Activated T-helper 1 cell treated with Interleukin-2 at 50 U/mL for 16 hours (primary cell): ENCODE results near the gene UACA.
"Not testable (repeated sequence)": the region's sequence is repeated elsewhere in the genome, so short reads cannot be mapped to it uniquely, and the experiment has no call there.

Experiments
- DNase-seq: peaks from one replicate; pipeline ENCODE4 v3.0.0-alpha.2; 2020; ENCODE audit warnings: low read depth

Gene UACA

GRCh38 chr15:70664494-70664893, 98.9 kb downstream of the UACA start:
- no peak for DNase-seq

DNA sequence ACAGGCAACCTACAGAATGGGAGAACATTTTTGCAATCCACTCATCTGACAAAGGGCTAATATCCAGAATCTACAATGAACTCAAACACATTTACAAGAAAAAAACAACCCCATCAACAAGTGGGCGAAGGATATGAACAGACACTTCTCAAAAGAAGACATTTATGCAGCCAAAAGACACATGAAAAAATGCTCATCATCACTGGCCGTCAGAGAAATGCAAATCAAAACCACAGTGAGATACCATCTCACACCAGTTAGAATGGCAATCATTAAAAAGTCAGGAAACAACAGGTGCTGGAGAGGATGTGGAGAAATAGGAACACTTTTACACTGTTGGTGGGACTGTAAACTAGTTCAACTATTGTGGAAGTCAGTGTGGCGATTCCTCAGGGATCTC, 100.3 kb downstream of the UACA start:
- DNase-seq = not testable (repeated sequence)

GRCh38 chr15:70659662-70660061, 103.7 kb downstream of the UACA start:
- DNase-seq = no peak

DNA sequence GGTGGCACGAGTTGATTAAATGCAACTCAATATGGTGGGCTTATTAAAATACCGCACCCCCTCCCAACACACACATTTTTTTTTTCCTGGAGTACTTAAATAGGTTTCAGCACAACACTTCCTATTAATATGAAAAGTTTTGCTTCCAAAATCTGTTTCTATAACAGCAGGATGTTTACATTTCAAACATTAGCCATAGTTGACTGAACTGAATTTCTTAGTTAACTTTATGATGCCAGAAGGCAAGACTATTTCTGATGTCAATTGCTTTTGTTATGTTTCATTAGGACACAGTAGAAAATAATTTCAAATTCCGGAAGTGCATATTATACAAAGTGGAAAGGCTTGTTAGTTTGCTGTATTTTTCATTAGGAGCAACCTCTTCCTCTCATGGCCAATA, 104.7 kb downstream of the UACA start:
- no peak for DNase-seq

DNA sequence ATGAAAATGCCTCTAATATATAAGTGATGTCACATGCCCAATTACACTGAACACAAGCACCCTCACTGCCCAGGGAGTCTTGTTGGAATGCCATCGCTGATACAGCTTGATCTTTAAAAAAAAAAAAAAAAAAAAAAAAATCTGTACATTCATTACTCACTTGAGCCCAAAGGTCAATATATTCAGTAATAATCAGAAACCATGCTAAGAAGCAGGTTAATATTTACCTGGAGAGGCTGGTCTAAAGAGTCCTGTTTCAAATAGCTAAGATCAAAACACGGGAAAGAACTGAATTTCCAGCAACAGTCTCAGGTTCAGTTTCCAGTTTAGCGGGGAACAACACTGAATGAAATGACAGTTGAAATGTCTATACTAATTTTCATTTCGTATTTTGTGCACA, 109.9 kb downstream of the UACA start:
- DNase-seq = no peak

- DNase-seq = no peak
Observed at GRCh38 chr15:70652341-70652740, 111.0 kb downstream of the UACA start.

DNA sequence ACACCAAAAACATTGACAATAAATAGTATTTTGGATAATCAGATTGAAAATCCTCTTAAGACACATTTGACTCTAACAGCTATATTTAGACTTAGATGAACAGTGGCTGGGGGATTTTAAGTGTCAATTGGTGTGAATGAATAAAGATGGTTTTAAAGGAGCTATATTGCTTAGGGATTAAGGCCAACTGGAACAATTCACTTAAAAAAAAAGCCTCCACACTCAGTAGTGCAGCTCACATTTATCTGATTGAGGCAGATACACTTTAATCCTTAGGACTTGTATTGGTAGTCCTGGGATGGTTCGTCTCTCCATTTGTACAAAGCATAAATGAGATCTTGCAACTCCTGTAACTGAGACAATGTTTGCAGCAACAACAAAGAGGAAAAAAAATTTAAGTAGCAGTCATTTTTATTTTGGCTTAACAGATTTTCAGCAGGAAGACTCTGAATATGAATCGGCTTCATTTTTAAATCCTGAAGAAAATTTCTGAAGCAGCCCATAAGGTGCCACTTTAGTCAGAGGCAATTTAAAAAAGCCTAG, 112.0 kb downstream of the UACA start:
- DNase-seq = no peak

DNA sequence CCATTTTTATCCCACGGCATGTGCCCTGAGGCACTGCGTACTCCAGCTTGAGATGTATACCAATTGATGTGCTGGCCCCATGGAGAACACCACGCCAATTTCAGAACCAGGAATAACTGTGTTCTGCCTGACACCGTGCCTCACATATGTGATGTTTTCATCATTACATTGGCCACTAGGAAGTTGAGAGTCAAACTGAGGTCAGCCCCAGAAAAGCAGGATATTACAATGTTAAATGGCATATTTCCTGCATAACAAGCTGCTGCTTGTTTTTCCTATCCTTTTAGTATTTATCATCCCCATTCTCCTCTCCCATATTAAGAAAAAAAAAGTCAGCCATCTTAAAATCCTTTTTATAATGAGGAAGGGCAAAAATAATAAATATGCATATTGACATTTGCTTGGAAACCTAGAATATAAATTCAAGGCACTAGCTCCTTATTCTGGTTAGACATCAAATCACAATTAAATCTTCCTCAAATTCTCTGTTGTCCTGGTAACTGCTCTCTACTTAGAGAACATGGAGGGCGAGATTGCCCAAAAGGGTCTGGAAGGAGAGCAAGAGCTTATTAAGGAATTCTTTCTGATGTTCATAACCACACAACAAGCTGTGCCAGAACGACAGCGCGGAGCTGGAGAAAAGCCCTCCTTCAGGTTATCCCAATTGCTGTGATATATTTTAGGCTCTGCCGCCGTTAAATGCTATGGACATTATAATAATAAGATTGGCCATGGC, 112.6 kb downstream of the UACA start:
- no peak for DNase-seq

GRCh38 chr15:70647396-70647795, 116.0 kb downstream of the UACA start:
- DNase-seq = no peak

DNA sequence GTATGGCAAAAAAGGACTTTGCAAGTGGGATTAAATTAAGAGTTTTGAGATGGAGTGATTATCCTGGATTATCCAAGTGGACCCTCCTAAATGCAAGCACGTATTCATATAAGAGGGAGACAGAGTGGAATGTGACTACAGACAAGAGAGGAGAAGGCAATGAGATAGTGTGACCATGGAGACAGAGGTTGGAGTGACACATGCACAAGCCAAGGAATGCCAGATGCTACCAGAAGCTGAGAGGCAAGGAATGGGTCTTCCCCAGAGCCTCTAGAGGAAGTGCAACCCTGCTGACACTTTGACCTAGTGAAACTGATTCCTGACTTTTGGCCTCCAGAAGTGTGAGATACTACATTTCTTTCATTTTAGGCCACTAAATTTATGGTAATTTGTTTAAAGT, 117.2 kb downstream of the UACA start:
- DNase-seq = no peak

- DNase-seq = no peak
Observed at GRCh38 chr15:70643783-70644125, 119.6 kb downstream of the UACA start.

DNA sequence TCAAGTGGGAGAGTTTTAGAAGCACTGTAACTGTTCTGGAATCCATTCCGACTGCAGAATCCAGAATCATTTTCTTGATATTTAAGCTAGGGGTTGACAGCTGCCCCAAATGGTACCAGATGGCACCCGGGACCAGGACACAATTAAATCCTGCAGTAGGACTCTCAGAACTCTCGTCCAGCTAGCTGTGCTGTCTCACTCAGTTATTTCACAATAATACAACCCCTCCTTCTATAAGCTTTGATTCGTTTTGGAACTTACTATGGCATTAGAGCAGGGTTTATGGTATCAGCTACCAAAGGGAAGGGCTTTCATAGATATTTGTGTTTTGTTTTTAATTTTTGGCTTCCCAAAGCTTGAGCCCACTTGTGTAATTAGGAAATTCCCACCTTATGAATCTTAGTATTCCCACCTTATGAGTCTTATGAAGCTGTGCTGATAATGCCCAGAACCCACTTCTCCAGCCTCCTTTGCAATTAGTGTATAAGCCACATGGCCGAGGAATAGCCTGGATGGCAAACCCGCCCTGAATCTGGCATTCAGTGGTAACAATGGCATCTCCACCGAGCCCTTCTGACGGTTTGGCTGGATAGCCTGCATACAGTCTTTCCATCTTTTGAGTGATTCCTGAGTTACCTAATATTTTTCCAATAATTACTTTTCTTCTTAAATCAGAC, 120.1 kb downstream of the UACA start:
- no peak for DNase-seq

DNA sequence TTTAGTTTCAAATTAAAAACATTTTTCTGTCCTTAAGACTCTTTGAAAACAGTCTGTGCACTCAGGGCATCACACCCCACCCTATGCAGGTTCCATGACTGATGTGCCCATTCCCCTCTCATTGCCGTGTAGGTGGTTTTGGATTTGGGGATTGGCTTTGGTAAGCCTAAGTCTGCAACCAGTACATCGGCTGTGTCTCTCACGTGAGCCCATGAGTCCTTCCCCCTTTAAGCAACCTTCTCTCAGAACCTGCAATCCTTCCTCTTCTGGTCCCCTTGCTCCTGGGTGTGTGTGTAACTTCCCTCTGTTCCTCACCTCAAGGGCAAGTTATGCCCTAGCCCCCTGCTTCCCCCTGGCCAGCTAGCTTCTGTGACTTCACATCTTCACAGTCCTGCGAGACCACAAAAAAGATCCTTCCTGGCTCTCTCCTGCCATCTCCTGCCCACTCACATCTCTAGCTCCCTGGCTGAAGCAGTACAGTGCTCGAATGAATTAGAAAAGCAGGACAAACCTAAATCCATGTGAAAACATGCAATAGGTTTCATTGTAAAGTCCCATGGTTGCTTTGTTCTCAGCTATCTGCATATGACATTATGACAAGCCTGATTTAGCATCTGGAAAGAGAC, 126.7 kb downstream of the UACA start:
- no peak for DNase-seq

DNA sequence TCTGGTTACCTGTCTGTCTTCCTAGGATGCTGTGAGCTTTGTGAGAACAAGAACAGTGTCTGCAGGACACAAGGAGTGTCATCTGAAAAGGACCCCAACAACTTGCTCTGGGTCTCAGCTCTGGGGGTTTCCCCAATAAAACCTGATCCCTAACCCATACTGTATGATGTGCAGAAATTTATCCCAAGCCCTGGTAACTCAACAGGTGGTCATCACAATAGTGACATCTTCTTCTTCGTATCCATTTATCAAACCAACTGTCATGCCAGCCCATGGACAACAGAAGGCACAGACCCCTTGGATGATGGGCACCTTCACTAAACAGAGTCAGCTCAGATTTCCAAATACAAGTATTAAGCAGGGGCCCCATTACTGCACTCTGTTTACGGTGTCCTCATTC, 127.5 kb downstream of the UACA start:
- no peak for DNase-seq

- DNase-seq = no peak
Observed at GRCh38 chr15:70633991-70634390, 129.4 kb downstream of the UACA start.

DNA sequence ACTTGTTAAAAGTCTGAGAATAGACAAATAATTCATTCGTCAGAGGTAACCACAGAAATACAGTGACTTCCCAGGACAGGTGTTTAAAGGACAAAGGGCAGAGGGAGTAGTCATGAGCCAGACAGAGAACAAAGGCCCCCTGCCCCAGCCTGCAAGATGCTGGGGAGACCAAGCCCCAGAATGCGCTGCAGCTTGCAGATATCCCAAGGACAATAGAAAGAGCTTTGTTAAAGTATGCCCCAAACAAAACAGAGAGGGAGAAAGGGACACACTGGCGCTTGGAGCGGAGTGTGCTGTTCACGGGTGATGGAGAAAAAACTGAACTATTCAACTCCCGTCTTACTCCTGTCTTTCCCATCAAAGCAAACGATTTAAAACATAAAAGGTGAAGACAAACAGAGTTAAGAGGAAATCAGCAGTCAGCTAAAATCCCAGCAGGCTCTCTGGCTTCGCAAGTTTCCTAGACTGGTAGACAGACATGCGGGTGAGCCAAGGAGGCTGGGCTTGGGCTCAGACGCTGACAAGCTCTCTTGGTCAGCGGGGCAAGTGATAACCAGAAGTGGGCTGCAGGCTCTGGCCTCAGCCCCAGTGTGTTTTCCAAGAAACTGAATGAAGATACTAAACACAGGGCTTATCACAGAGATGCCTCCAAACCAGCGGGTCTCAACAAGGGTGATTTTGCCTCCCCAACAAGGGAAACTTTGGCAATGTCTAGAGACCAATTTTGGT, 130.1 kb downstream of the UACA start:
- DNase-seq = no peak

GRCh38 chr15:70632491-70633102, 130.8 kb downstream of the UACA start:
- DNase-seq = no peak

DNA sequence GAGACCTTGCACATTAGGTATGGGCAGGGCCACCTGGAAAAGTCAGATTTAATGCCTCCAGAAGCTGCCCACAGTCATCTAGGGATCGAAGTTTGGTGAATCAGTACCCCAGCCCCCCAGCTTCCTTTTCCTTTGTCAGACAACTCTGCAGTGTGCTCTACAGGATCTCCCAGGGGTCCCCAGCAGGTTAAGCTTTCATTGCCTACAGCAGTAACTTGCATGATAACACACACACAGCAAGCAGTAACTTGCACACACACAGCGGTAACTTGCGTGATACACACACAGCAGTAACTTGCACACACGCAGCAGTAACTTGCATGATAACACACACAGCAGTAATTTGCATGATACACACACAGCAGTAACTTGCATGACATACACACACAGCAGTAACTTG, 131.3 kb downstream of the UACA start:
- DNase-seq = no peak

DNA sequence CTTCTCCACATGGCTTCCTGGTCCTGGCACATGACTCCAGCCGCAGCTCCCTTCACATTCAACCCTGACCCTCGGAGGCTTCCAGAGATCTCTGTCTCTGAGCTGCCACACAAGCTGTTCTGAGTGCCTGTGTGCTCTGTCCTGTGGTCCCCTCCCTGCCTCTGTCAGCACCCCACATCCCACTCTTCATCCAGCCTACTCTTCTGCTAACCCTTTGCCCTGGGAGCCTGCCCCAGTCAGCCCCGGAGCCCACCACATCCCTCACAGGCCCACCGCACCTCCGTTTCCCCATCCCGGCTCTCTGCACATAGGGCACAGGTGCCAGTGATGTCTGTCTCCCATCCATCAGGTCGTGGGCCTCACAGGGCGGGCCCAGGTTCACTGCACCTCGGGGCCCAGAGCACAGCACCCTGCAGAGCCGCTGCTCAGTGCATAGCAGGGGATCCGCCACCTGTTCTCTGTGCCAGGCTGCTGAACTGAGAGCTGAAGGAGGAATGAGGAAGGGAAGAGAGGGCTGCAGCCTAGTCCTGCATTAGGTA, 133.6 kb downstream of the UACA start:
- no peak for DNase-seq

- no peak for DNase-seq
Observed at GRCh38 chr15:70628549-70628896, 134.8 kb downstream of the UACA start.

- DNase-seq = no peak
Observed at GRCh38 chr15:70627734-70628548, 135.4 kb downstream of the UACA start.
